NCI-H146 treated with DMSO at 0.1 percent for 48 hours (cell line): Measurements from ENCODE around the gene MED29.

Experiments used
- DNase-seq: peaks from one replicate; lab custom pipeline; 2025; ENCODE audit not compliant: unreplicated experiment; lab: John Stamatoyannopoulos, UW

Gene MED29

GRCh38 chr19:39390751-39391437 lies at the start of gene MED29, which contains the start of gene PAF1:
Gene MED29 (plus strand): TSS chr19:39391378. CDS start chr19:39391423, 45 bp downstream.
Gene PAF1 (minus strand): TSS chr19:39391106. CDS start chr19:39390864, 242 bp downstream.
- peak; percentile 100 for DNase-seq

GRCh38 chr19:39341719-39342604 lies 49.2 kb upstream of the MED29 start, which contains the start of gene SAMD4B:
Gene SAMD4B (plus strand): TSS chr19:39342421. CDS start chr19:39356894, 14,473 bp downstream.
- DNase-seq, result peak; percentile 97

GRCh38 chr19:39342647-39343305 lies 48.4 kb upstream of the MED29 start:
- no peak for DNase-seq

- no peak for DNase-seq
Measured at GRCh38 chr19:39345956-39346355, 45.2 kb upstream of the MED29 start.

- no peak for DNase-seq
Measured at GRCh38 chr19:39347332-39348164, 43.6 kb upstream of the MED29 start.

- no peak for DNase-seq
Measured at GRCh38 chr19:39349326-39349725, 41.9 kb upstream of the MED29 start.

- DNase-seq, result no peak
Measured at GRCh38 chr19:39350156-39350555, 41.0 kb upstream of the MED29 start.

- no peak for DNase-seq
Measured at GRCh38 chr19:39351537-39352064, 39.6 kb upstream of the MED29 start.

GRCh38 chr19:39352381-39353255 lies 38.6 kb upstream of the MED29 start:
- no peak for DNase-seq

GRCh38 chr19:39355253-39355652 lies 35.9 kb upstream of the MED29 start:
- DNase-seq, result no peak

- DNase-seq, result no peak
Measured at GRCh38 chr19:39356073-39356472, 35.1 kb upstream of the MED29 start.

- DNase-seq, result no peak
Measured at GRCh38 chr19:39356647-39357046, 34.5 kb upstream of the MED29 start.

GRCh38 chr19:39359026-39359425 lies 32.2 kb upstream of the MED29 start:
- DNase-seq, result no peak

- no peak for DNase-seq
Measured at GRCh38 chr19:39360599-39360998, 30.6 kb upstream of the MED29 start.

- no peak for DNase-seq
Measured at GRCh38 chr19:39362682-39363657, 28.2 kb upstream of the MED29 start.

GRCh38 chr19:39363901-39364457 lies 27.2 kb upstream of the MED29 start:
- no peak for DNase-seq

GRCh38 chr19:39365531-39365930 lies 25.6 kb upstream of the MED29 start:
- no peak for DNase-seq

- DNase-seq, result no peak
Measured at GRCh38 chr19:39369200-39369599, 22.0 kb upstream of the MED29 start.
